Nephron progenitor cell (in vitro differentiated cells): ENCODE results near the gene KCNK13.
"Not testable (repeated sequence)": the region's sequence is repeated elsewhere in the genome, so short reads cannot be mapped to it uniquely, and the experiment has no call there.

Source experiments
- DNase-seq: peaks from one replicate; pipeline ENCODE4 v3.0.0; 2021
- H3K27ac Mint-ChIP-seq: 2 replicates; pipeline ENCODE4 v1.8.0; 2021; ENCODE audit warnings: mild to moderate bottlenecking, moderate library complexity, mixed read lengths
- H3K27me3 Mint-ChIP-seq: 2 replicates; pipeline ENCODE4 v1.8.0; 2021; ENCODE audit warnings: mild to moderate bottlenecking, low read depth, mixed read lengths; ENCODE audit not compliant: poor library complexity
- H3K36me3 Mint-ChIP-seq: 2 replicates; pipeline ENCODE4 v1.8.0; 2021; ENCODE audit warnings: low read depth, mixed read lengths
- H3K4me1 Mint-ChIP-seq: 2 replicates; pipeline ENCODE4 v1.8.0; 2021; ENCODE audit warnings: mixed read lengths
- H3K4me3 Mint-ChIP-seq: 2 replicates; pipeline ENCODE4 v1.8.0; 2021; ENCODE audit warnings: mild to moderate bottlenecking, moderate library complexity, mixed read lengths
- H3K9me3 Mint-ChIP-seq: 2 replicates; pipeline ENCODE4 v1.8.0; 2021; ENCODE audit warnings: mild to moderate bottlenecking, moderate library complexity, mixed read lengths
- TF ChIP-seq, protein P1 (sequence below): fragments of 200-600 bp; sonication (generic); IDR thresholded peaks from 2 replicates; pipeline ENCODE4 v1.5.0; 2021; ENCODE audit warnings: antibody characterized with exemption

The KCNK13 gene

GRCh38 chr14:90061685-90062126 lies at the start of gene KCNK13:
Gene KCNK13, plus strand, starts transcription at chr14:90061994. Its CDS starts 212 bp downstream, at chr14:90062206.
- Mint-ChIP-seq H3K4me3 (peak within 1 kb of the TSS; percentile 87), H3K27me3 (peaks cover 97% of the 10 kb centered on the region), H3K27ac (no peak within 1 kb of the TSS), H3K4me1 (peaks cover 24% of the 10 kb centered on the region), H3K36me3 (no peaks in the 10 kb centered on the region), H3K9me3 (peaks cover 14% of the 10 kb centered on the region)
- TF ChIP-seq, protein P1, sequence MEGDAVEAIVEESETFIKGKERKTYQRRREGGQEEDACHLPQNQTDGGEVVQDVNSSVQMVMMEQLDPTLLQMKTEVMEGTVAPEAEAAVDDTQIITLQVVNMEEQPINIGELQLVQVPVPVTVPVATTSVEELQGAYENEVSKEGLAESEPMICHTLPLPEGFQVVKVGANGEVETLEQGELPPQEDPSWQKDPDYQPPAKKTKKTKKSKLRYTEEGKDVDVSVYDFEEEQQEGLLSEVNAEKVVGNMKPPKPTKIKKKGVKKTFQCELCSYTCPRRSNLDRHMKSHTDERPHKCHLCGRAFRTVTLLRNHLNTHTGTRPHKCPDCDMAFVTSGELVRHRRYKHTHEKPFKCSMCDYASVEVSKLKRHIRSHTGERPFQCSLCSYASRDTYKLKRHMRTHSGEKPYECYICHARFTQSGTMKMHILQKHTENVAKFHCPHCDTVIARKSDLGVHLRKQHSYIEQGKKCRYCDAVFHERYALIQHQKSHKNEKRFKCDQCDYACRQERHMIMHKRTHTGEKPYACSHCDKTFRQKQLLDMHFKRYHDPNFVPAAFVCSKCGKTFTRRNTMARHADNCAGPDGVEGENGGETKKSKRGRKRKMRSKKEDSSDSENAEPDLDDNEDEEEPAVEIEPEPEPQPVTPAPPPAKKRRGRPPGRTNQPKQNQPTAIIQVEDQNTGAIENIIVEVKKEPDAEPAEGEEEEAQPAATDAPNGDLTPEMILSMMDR: no peak
- DNase-seq: peak; percentile 72

GRCh38 chr14:90017371-90017770 lies 44.4 kb upstream of the KCNK13 start:
- peaks cover 16% of the 10 kb centered on the region for H3K9me3 Mint-ChIP-seq
- H3K4me1 Mint-ChIP-seq: no peaks in the 10 kb centered on the region
- TF ChIP-seq, protein P1: no peak
- peaks cover 79% of the 10 kb centered on the region for H3K36me3 Mint-ChIP-seq
- no peak for DNase-seq
- H3K27me3 Mint-ChIP-seq: no peaks in the 10 kb centered on the region
- H3K27ac Mint-ChIP-seq: no peak overlapping the region
- no peak overlapping the region for H3K4me3 Mint-ChIP-seq

GRCh38 chr14:90019824-90020523 lies 41.8 kb upstream of the KCNK13 start:
- Mint-ChIP-seq H3K36me3 (peaks cover 72% of the 10 kb centered on the region), H3K4me1 (no peaks in the 10 kb centered on the region), H3K9me3 (no peaks in the 10 kb centered on the region), H3K27me3 (no peaks in the 10 kb centered on the region), H3K27ac (no peak overlapping the region), H3K4me3 (no peak overlapping the region)
- TF ChIP-seq, protein P1: no peak
- DNase-seq: no peak

DNA sequence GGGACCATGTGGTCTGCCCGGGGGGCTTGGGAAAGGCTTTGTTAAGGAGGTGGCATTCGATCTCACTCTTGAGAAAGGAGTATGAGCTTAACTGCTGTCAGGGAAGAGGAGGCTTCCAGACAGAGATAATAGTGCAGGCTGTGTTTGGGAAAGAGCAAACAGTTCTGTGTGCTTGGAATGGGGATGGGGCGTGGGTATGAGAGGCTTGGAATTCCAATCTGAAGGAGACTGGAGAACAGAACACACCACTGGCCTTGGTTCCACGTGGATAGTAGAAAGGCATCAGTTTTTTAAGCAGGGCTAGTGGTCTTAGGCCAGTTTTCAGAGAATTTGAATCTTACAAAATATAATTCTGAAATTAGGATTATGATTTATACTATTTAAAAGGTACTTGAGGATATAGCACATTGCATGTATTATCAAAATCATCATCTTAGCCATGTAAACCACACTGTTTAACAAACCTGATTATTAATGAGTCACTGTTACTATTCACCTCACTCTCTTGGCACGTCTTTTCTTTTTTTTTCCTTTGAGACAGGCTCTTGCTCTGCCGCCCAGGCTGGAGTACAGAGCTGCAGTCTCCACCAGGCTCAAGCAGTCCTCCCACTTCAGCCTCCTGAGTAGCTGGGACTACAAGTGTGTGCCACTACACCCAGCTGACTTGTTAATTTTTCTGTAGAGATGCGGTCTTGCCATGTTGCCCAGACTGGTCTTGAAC lies 38.5 kb upstream of the KCNK13 start:
- Mint-ChIP-seq H3K4me1 (no peaks in the 10 kb centered on the region), H3K27ac (peak overlapping the region; percentile 12), H3K36me3 (peaks cover 59% of the 10 kb centered on the region), H3K27me3 (no peaks in the 10 kb centered on the region), H3K9me3 (no peaks in the 10 kb centered on the region), H3K4me3 (no peak overlapping the region)
- TF ChIP-seq, protein P1: no peak
- DNase-seq: no peak

GRCh38 chr14:90024910-90025309 lies 36.9 kb upstream of the KCNK13 start:
- Mint-ChIP-seq H3K9me3 (no peaks in the 10 kb centered on the region), H3K4me3 (no peak overlapping the region), H3K27me3 (no peaks in the 10 kb centered on the region), H3K27ac (no peak overlapping the region), H3K4me1 (no peaks in the 10 kb centered on the region), H3K36me3 (peaks cover 50% of the 10 kb centered on the region)
- TF ChIP-seq, protein P1: no peak
- DNase-seq: no peak

DNA sequence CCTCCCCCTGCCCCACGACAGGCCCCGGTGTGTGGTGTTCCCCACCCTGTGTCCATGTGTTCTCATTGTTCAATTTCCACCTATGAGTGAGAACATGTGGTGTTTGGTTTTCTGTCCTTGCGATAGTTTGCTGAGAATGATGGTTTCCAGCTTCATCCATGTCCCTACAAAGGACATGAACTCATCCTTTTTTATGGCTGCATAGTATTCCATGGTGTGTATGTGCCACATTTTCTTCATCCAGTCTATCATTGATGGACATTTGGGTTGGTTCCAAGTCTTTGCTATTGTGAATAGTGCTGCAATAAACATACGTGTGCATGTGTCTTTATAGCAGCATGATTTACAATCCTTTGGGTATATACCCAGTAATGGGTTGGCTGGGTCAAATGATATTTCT lies 35.2 kb upstream of the KCNK13 start:
- not testable (repeated sequence) for H3K9me3 Mint-ChIP-seq, DNase-seq, H3K27me3 Mint-ChIP-seq, H3K4me3 Mint-ChIP-seq, H3K4me1 Mint-ChIP-seq, H3K27ac Mint-ChIP-seq
- H3K36me3 Mint-ChIP-seq: peaks cover 52% of the 10 kb centered on the region
